Liver (tissue), 9 donors: Measurements from ENCODE around the gene SERPIND1. TPM values are rescaled to one million over a fixed set of nuclear protein-coding genes. Genes with fewer than 3 reads are reported as not detected.
A peak's percentile ranks its signal among the peaks of the same experiment; 100 is the strongest.

Experiments used
- DNase-seq: peaks from one replicate; pipeline ENCODE4 v3.0.0-alpha.2; 2017; ENCODE audit warnings: low spot score
- H3K27ac ChIP-seq, 2 donors: one replicate each; pipeline ENCODE4 v1.7.0; 2013; ENCODE audit warnings: inconsistent platforms in 2 of 2, low read length in 2 of 2, control low read depth in 1 of 2, low read depth in 1 of 2, mild to moderate bottlenecking in 1 of 2
- H3K27me3 ChIP-seq, 4 donors: one replicate each; pipeline versions ENCODE4 v1.6.1 to v1.7.0; 2013; ENCODE audit warnings: low read length in 3 of 4, inconsistent platforms in 1 of 4, mild to moderate bottlenecking in 1 of 4, moderate library complexity in 1 of 4; ENCODE audit not compliant: control insufficient read depth in 4 of 4, insufficient read depth in 4 of 4
- H3K36me3 ChIP-seq, 4 donors: one replicate each; pipeline versions ENCODE4 v1.6.1 to v1.7.0; 2013; ENCODE audit warnings: low read length in 3 of 4, mild to moderate bottlenecking in 3 of 4, low read depth in 1 of 4, moderate library complexity in 1 of 4; ENCODE audit not compliant: control insufficient read depth in 4 of 4, insufficient read depth in 3 of 4
- H3K4me1 ChIP-seq, 4 donors: one replicate each; pipeline versions ENCODE4 v1.6.1 to v1.7.0; 2013; ENCODE audit warnings: low read length in 3 of 4, mild to moderate bottlenecking in 3 of 4, moderate library complexity in 1 of 4; ENCODE audit not compliant: control insufficient read depth in 4 of 4, insufficient read depth in 4 of 4
- H3K4me3 ChIP-seq, 3 donors: one replicate each; pipeline versions ENCODE4 v1.6.1 to v1.7.0; 2013; ENCODE audit warnings: low read length in 3 of 3, control low read depth in 1 of 3, low read depth in 1 of 3, mild to moderate bottlenecking in 1 of 3
- H3K9ac ChIP-seq, 2 donors: one replicate each; pipeline ENCODE4 v1.7.0; 2013; ENCODE audit warnings: low read length in 2 of 2, mild to moderate bottlenecking in 2 of 2, moderate library complexity in 2 of 2, control low read depth in 1 of 2, low read depth in 1 of 2
- H3K9me3 ChIP-seq, 4 donors: one replicate each; pipeline versions ENCODE4 v1.6.1 to v1.7.0; 2013; ENCODE audit warnings: low read length in 3 of 4; ENCODE audit not compliant: control insufficient read depth in 4 of 4
- CTCF ChIP-seq: fragments of 150-350 bp; IDR thresholded peaks from 2 replicates; pipeline ENCODE4 v1.5.1; 2017; ENCODE audit warnings: improper control_type of control experiment, low read depth, low read length; ENCODE audit not compliant: missing input control
- EGR1 ChIP-seq, 2 donors: IDR thresholded peaks; 2 replicates each; pipeline ENCODE4 v1.6.1; 2016 to 2018; ENCODE audit warnings: antibody characterized with exemption in 2 of 2, low read depth in 2 of 2
- FOXA1 ChIP-seq: IDR thresholded peaks from 2 replicates; pipeline ENCODE4 v1.6.1; 2016; ENCODE audit warnings: antibody characterized with exemption
- FOXA2 ChIP-seq: IDR thresholded peaks from 2 replicates; pipeline ENCODE4 v1.6.1; 2016; ENCODE audit warnings: antibody characterized with exemption
- HNF4A ChIP-seq, 2 donors: conservative IDR thresholded peaks; 2 replicates each; pipeline ENCODE4 v1.6.1; 2016; ENCODE audit warnings: antibody characterized with exemption in 2 of 2, mild to moderate bottlenecking in 2 of 2
- HNF4G ChIP-seq: IDR thresholded peaks from 2 replicates; pipeline ENCODE4 v1.6.1; 2016; ENCODE audit warnings: antibody characterized with exemption
- JUND ChIP-seq, 2 donors: IDR thresholded peaks; 2 replicates each; pipeline ENCODE4 v1.6.1; 2016; ENCODE audit warnings: antibody characterized with exemption in 2 of 2
- MAX ChIP-seq: IDR thresholded peaks from 2 replicates; pipeline ENCODE4 v1.6.1; 2016; ENCODE audit warnings: antibody characterized with exemption
- RAD21 ChIP-seq, 2 donors: IDR thresholded peaks; 2 replicates each; pipeline ENCODE4 v1.6.1; 2016; ENCODE audit warnings: antibody characterized with exemption in 2 of 2, mild to moderate bottlenecking in 2 of 2
- REST ChIP-seq: IDR thresholded peaks from 2 replicates; pipeline ENCODE4 v1.6.1; 2016; ENCODE audit warnings: antibody characterized with exemption, mild to moderate bottlenecking
- SP1 ChIP-seq: IDR thresholded peaks from 2 replicates; pipeline ENCODE4 v1.6.1; 2018; ENCODE audit warnings: antibody characterized with exemption, mild to moderate bottlenecking
- TAF1 ChIP-seq: conservative IDR thresholded peaks from 2 replicates; pipeline ENCODE4 v1.6.1; 2016; ENCODE audit warnings: antibody characterized with exemption, mild to moderate bottlenecking
- WGBS: extraction: QIAGEN DNeasy Blood & Tissue Kit; methylation state at CpG from one replicate; pipeline ENCODE4 v1.1.7; 2013; 5-methylcytosine and 5-hydroxymethylcytosine counted together
- polyA plus RNA-seq, 2 donors: library from polyadenylated mRNA; stranded (reverse) in 1 of 2; unstranded in 1 of 2; fragments of 200-250 nt in 1 of 2; fragments of >200 nt in 1 of 2; fragmentation: Nextera tagmentation in 1 of 2; extraction: Ambion mirVana in 1 of 2; gene quantifications; one replicate each; pipeline versions ENCODE4 v1.2.1 to v1.2.3, GENCODE V29; 2013 to 2015
- total RNA-seq, 2 donors: library from RNA; depleted of rRNA; stranded (reverse); fragments of >200 nt; gene quantifications; one replicate each; pipeline ENCODE4 v1.2.3, GENCODE V29; 2014
- donor health status: healthy.
- donor health status: healthy.
- donor health status: healthy.
- donor health status: healthy.
- donor health status: healthy.

Gene SERPIND1
- total and polyA plus RNA-seq, 4 donors = 117 to 176 (median 170) TPM

GRCh38 chr22:20802922-20803553 lies 29.1 kb downstream of the SERPIND1 start:
- TF ChIP-seq SP1 (no peak), FOXA2 (no peak), TAF1 (no peak)
- no peak for DNase-seq
- Histone ChIP-seq H3K4me3 (no peak overlapping the region), H3K36me3 (peaks cover 12 to 83% (median 60%) of the 10 kb centered on the region in 4 donors), H3K9me3 (no peaks in the 10 kb centered on the region), H3K4me1 (no peaks in the 10 kb centered on the region), H3K27me3 (no peaks in the 10 kb centered on the region), H3K27ac (no peak overlapping the region), H3K9ac (no peak overlapping the region)
- 96% methylated on average over 11 of the region's 11 CpGs for WGBS

GRCh38 chr22:20803696-20804324 lies 29.9 kb downstream of the SERPIND1 start:
- Histone ChIP-seq H3K4me3 (no peak overlapping the region), H3K27ac (no peak overlapping the region), H3K27me3 (no peaks in the 10 kb centered on the region), H3K4me1 (no peaks in the 10 kb centered on the region), H3K9me3 (no peaks in the 10 kb centered on the region), H3K9ac (no peak overlapping the region), H3K36me3 (peaks cover 12 to 78% (median 53%) of the 10 kb centered on the region in 4 donors)
- WGBS = 80% methylated on average over 11 of the region's 11 CpGs
- TF ChIP-seq HNF4G (no peak), REST (no peak), FOXA1 (no peak), SP1 (no peak), FOXA2 (no peak), TAF1 (no peak), CTCF (peak; percentile 50), HNF4A (conservative IDR thresholded peaks at IDR 0.05) (no peak), MAX (no peak), RAD21 (IDR thresholded peaks at IDR 0.05) (peak; percentile 76 to 87)
- peak; percentile 68 for DNase-seq

GRCh38 chr22:20804650-20805049 lies 30.7 kb downstream of the SERPIND1 start:
- Histone ChIP-seq H3K36me3 (peaks cover 12 to 78% (median 51%) of the 10 kb centered on the region in 4 donors), H3K9ac (no peak overlapping the region), H3K9me3 (no peaks in the 10 kb centered on the region), H3K4me3 (no peak overlapping the region), H3K27ac (no peak overlapping the region), H3K27me3 (no peaks in the 10 kb centered on the region), H3K4me1 (no peaks in the 10 kb centered on the region)
- DNase-seq = no peak
- 95% methylated on average over 6 of the region's 6 CpGs for WGBS
- TF ChIP-seq MAX = no peak
- no peak for TF ChIP-seq RAD21 (IDR thresholded peaks at IDR 0.05)
- no peak for TF ChIP-seq JUND (IDR thresholded peaks at IDR 0.05)
- TF ChIP-seq CTCF = no peak
- TF ChIP-seq FOXA1 = no peak
- no peak for TF ChIP-seq EGR1 (IDR thresholded peaks at IDR 0.05; ENCODE audit: low read depth in 2 of 2)
- no peak for TF ChIP-seq REST
- TF ChIP-seq HNF4G = no peak
